AG04449 (cell line): ENCODE data around the gene KCMF1.

Source experiments
- CTCF ChIA-PET: fragments of 350-600 bp; formaldehyde crosslinking; extraction: SDS; loops from one replicate; lab custom pipeline; 2021; ENCODE audit warnings: antibody characterized with exemption; lab: Yijun Ruan, JAX
- POLR2A ChIA-PET: fragments of 400-600, 350-600 bp; formaldehyde crosslinking; extraction: SDS; loops from one replicate; lab custom pipeline; 2020; ENCODE audit warnings: antibody characterized with exemption, inconsistent platforms; lab: Yijun Ruan, JAX
- DNase-seq: peaks from one replicate; pipeline ENCODE4 v3.0.0-alpha.2; 2010; ENCODE audit warnings: low read depth, low spot score
- H3K4me3 ChIP-seq: 2 replicates; pipeline ENCODE4 v1.5.1; 2011; ENCODE audit warnings: low read depth, mild to moderate bottlenecking, control low read depth, low read length
- CTCF ChIP-seq: IDR thresholded peaks from one replicate; pipeline ENCODE4 v1.5.1; 2011; ENCODE audit warnings: mild to moderate bottlenecking, moderate library complexity, low read length, control low read depth, inconsistent platforms; ENCODE audit not compliant: insufficient read depth; ENCODE audit errors: missing control alignments

Gene KCMF1

DNA sequence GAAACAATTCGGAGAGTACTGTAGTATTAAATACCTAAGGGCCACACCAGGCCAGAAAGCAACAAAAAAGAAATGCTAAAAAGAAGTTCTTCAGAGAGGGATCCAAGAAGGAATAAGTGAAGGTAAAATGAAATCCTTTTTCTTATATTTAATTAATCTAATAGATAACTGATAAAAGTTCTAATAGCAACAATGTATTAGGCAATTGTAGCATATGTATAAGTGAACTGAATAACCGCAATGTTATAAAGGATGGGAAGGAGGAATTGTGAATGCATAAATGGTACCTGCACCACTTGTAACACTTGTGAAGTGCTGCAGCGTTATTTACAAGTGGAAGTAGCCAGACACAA, 43.7 kb upstream of the KCMF1 start:
- CTCF ChIA-PET = interaction anchor here (1.3 to 3.2 kb wide), 5 partner anchors 10 to 55 kb away, joined by 4 to 97 read pairs (median 33); partner anchors contain the start of gene TMSB10
- POLR2A ChIA-PET = no interaction called here
- no peak for TF ChIP-seq CTCF
- H3K4me3 ChIP-seq = no peak overlapping the region
- no peak for DNase-seq

- no peak for TF ChIP-seq CTCF
- H3K4me3 ChIP-seq = no peak overlapping the region
- ChIA-PET POLR2A (interaction anchor here (0.6 kb wide), 1 partner anchor 11 kb away, joined by 3 read pairs; no protein-coding TSS in a partner anchor), CTCF (interaction anchor here (1.1 to 1.5 kb wide), 2 partner anchors 9 to 13 kb away, joined by 3 to 4 read pairs; no protein-coding TSS in a partner anchor)
- DNase-seq = no peak
Measured at GRCh38 chr2:84931384-84931821, 39.6 kb upstream of the KCMF1 start.

DNA sequence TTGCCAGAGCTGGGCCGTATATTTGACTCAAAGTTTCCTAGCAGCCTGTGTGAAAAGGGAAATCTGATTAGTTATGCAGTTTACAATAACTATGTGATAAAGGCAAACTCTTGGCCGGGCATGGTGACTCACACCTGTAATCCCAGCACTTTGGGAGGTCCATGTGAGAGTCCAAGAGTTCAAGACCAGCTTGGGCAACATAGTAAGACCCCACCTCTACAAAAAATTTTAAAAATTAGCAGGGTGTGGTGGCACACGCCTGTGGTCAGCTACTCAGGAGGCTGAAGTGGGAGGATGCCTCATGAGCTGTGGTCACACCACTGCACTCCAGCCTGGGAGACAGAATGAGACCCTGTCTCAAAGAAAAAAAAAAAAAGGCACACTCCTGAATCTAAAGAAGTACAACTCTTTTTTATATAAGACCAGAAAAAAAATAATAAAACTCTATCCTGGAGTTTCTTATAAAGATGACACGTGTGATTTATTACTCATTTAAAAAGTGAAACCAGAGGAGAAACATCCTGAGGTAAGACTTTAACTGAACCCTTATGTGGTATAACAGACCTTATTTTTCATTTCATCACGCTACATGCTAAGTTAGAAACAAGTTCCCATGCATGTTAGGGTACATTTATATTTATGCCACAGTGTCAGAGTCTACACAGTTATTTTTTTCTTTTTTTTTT, 32.6 kb upstream of the KCMF1 start:
- no peak for DNase-seq
- POLR2A ChIA-PET = interaction anchor here (1.2 kb wide), 1 partner anchor 20 kb away, joined by 3 read pairs; no protein-coding TSS in a partner anchor
- no peak overlapping the region for H3K4me3 ChIP-seq
- CTCF ChIA-PET = interaction anchor here (1.0 to 7.4 kb wide), 5 partner anchors 8 to 350 kb away, joined by 3 to 97 read pairs (median 5); no protein-coding TSS in a partner anchor
- no peak for TF ChIP-seq CTCF

GRCh38 chr2:84939426-84940087, 31.4 kb upstream of the KCMF1 start:
- TF ChIP-seq CTCF = no peak
- CTCF ChIA-PET = interaction anchor here (0.9 to 7.4 kb wide), 4 partner anchors 8 to 349 kb away, joined by 3 to 97 read pairs (median 4); no protein-coding TSS in a partner anchor
- no peak for DNase-seq
- POLR2A ChIA-PET = no interaction called here
- no peak overlapping the region for H3K4me3 ChIP-seq

DNA sequence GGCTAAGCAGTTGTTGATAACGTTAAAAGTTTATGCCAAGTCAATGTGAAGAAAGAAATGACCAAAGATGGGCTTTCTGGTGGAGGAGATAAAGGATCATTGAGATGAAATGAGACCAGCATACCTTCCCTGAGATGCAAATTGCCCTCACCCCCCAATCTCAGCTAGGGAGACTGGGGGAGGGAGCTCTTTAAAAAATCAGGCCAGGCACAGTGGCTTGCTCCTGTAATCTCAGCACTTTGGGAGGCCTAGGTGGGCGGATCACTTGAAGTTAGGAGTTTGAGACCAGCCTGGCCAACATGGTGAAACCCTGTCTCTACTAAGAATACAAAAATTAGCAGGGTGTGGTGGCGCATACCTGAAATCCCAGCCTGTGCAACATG, 30.9 kb upstream of the KCMF1 start:
- H3K4me3 ChIP-seq = no peak overlapping the region
- POLR2A ChIA-PET = no interaction called here
- TF ChIP-seq CTCF = no peak
- DNase-seq = no peak
- CTCF ChIA-PET = interaction anchor here (1.3 to 7.4 kb wide), 2 partner anchors 9 to 15 kb away, joined by 4 to 97 read pairs; no protein-coding TSS in a partner anchor

DNA sequence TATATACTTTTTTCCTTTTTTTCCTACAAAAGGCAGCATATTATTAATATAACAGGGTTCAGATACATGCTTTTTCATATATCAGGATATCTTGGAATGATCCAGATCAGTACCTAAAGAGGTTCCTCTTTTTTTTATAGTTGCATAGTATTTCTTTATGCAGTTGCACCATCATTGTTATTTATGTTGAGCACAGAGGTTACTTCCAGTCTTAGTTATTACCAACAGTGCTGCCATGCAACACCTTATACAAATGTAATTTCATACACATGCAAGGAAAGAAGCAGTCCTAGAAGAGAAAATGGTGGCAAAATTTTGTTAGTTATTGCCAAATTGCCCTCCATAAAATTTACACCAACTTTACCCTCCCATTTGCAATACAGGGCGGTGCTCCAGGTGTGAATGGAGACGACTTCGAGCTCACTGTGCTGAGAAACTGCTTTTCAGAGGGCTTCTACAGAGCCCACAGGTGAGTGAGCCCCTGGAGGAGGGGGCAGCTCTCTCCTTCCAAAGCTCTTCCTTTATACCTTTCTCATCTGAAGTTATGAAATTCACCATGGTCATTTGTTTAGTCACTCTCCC, 30.0 kb upstream of the KCMF1 start:
- no peak for TF ChIP-seq CTCF
- no peak overlapping the region for H3K4me3 ChIP-seq
- CTCF ChIA-PET = interaction anchor here (1.3 to 9.3 kb wide), 4 partner anchors 10 to 16 kb away, joined by 4 to 125 read pairs (median 54); no protein-coding TSS in a partner anchor
- no peak for DNase-seq
- POLR2A ChIA-PET = no interaction called here
